Muscle of arm (tissue), 12 donors: ENCODE data around the gene PEX19. TPM values are rescaled to one million over a fixed set of nuclear protein-coding genes. Genes with fewer than 3 reads are reported as not detected.

ENCODE experiments used
- DNase-seq: peaks from one replicate; pipeline ENCODE4 v3.0.0-alpha.2; 2013
- polyA plus RNA-seq, 12 donors: library from polyadenylated mRNA; unstranded; fragments of 120-200 nt; gene quantifications; one replicate each; pipeline ENCODE4 v1.2.1, GENCODE V29; 2013; ENCODE audit not compliant: insufficient read length in 12 of 12

The PEX19 gene
- polyA plus RNA-seq, 12 donors, result 37.5 to 77.2 (median 46.6) TPM; not detected in 1

DNA sequence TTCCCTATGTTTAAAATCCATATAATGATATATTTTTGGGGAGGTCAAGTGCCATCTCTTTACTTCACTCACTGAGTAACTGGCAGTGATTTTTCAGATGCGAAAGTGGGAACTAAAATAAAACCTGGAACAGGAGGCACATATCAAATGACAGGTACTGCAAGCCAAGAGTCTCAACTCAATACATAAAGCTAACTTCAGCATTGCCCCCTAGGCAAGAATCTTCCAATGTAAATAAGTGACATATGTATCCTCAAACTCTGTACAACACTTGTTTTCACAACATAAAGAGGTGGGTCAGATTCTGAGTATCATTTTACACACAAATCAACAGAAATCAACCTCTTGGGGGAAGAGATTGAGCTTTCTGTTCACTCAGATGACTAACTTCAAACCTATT is 40.7 kb downstream of the PEX19 start:
- no peak for DNase-seq

GRCh38 chr1:160243767-160244166 is 41.2 kb downstream of the PEX19 start:
- DNase-seq, result no peak

DNA sequence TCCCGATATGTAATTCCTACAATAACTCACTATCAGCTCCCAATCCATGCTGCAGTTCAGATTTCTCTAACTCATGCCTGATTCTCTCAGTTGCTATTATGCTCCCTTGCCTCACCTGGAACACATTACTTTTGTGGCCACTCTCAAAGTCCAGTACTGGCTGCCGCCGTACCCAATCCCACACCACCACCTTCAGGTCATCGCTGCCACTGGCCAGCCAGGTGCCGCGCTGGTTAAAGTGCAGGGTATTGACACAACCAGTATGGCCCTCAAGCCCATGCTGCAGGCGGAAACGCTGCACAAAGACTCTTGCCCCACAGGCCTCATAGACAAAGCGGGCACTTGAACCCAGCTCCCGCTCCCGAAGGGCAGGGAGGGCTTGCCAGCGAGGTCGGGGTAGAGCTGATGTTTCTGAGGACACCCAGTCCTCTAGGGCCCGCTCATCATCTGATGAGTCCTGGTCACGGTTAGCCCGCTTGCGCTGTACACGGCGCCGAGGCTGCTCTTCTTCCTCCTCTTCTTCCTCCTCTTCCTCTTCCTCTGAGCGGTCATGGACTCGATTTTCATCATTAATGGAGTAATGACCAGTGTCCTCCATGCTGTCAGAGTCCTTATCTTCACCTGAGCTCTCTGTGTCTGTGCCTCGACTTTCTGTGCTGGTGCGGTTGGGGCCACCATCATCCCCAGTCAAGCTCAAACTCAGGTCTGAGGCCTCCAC is 45.2 kb downstream of the PEX19 start:
- no peak for DNase-seq

- no peak for DNase-seq
These were observed 46.5 kb downstream of the PEX19 start for GRCh38 chr1:160238408-160238807.

- no peak for DNase-seq
These were observed 47.4 kb downstream of the PEX19 start for GRCh38 chr1:160237558-160237957.

DNA sequence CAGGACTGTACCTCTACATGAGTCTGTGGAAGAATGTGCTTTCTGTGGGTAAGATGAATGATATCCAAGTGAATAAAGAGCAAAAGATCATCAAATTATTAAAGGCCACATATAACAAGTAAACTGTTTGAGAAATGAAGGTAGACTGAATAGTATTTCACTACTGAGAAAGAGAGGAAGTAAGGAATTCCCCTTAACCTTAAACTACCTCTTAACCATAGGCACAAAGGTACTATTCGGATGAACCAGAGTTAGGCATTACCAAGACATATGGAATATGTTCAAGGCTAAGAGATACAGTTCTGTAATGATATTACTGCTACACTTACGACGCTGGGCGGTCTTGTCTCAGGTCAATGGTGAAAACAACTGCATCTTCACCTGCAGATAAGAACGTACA is 48.1 kb downstream of the PEX19 start:
- DNase-seq, result no peak

- DNase-seq, result no peak
These were observed 52.0 kb downstream of the PEX19 start for GRCh38 chr1:160232911-160233310.

DNA sequence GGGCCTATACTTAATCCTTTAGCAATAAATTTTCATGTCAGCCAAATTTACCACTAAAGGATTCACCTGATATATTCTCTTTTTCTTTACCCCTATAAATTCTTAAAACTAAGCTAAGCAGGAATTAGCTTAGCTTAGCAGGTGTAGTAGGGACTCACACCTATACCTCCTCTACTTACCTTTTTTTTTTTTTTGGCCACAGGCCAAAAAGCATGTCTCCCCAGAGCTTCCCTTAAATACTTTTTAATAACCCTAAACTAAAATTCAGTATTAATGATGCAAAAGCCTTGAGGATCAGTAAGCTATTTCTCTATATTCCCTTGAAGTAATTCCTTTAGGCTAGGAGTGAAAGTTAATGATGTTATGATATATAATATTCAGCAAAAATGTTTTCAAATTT is 56.5 kb downstream of the PEX19 start:
- DNase-seq, result no peak

- no peak for DNase-seq
These were observed 57.4 kb downstream of the PEX19 start for GRCh38 chr1:160227561-160227960.

DNA sequence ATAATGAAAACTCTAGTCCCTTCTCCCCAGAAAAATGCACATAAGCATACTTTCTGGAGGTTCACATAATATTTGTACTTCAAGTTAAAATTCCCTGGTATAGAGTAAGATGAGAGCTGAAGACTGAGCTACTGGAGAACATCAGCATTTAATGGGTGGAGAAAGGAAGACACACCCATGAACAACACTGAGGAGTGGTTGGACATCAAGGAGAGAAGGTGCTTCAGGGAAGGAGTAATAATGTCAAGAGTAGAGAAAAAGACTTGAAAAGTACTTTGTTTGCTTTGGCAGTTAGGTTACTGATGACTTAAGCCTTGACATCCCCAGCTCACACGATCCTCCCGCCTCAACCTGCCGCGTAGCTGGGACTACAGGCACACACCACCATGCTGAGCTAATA is 57.9 kb downstream of the PEX19 start:
- no peak for DNase-seq

Other genes with a start within 250 kb of the PEX19 start
- 1 to 10 TPM in 1 of 12 donors, under 1 TPM in 9, not detected in 2; 0.28 to 1.7 (median 0.58) TPM for gene KCNJ10, start 215.0 kb downstream of the PEX19 start, polyA plus RNA-seq
- under 1 TPM in 10 of 12 donors, not detected in 2; 0.04 to 0.22 (median 0.07) TPM for gene KCNJ9, start 203.6 kb downstream of the PEX19 start, polyA plus RNA-seq
- 10 to 100 TPM in 11 of 12 donors, not detected in 1; 11.1 to 26.7 (median 18.3) TPM for gene IGSF8, start 186.5 kb downstream of the PEX19 start, polyA plus RNA-seq
- 100 to 1,000 TPM in 3 of 12 donors, 10 to 100 TPM in 8, not detected in 1; 39.9 to 116 (median 88.9) TPM for gene ATP1A2, start 169.4 kb downstream of the PEX19 start, polyA plus RNA-seq
- 1 to 10 TPM in 9 of 12 donors, under 1 TPM in 1, not detected in 2; 0.87 to 6.0 (median 3.1) TPM for gene ATP1A4, start 133.5 kb downstream of the PEX19 start, polyA plus RNA-seq
- 1,000 to 10,000 TPM in 5 of 12 donors, 100 to 1,000 TPM in 7; 212 to 1,621 (median 785) TPM for gene CASQ1, start 94.6 kb downstream of the PEX19 start, polyA plus RNA-seq
- 100 to 1,000 TPM in 11 of 12 donors, not detected in 1; 119 to 154 (median 137) TPM for gene PEA15, start 79.7 kb downstream of the PEX19 start, polyA plus RNA-seq
- 100 to 1,000 TPM in 8 of 12 donors, 10 to 100 TPM in 4; 83.3 to 362 (median 117) TPM for gene DCAF8, start 22.6 kb downstream of the PEX19 start, polyA plus RNA-seq
- gene COPA, start 58.1 kb upstream of the PEX19 start, polyA plus RNA-seq, result 100 to 1,000 TPM in 11 of 12 donors, not detected in 1; 111 to 183 (median 134) TPM
- gene NCSTN, start 58.2 kb upstream of the PEX19 start, polyA plus RNA-seq, result 100 to 1,000 TPM in 8 of 12 donors, 10 to 100 TPM in 3, not detected in 1; 95.1 to 123 (median 105) TPM
- gene NHLH1, start 81.9 kb upstream of the PEX19 start, polyA plus RNA-seq, result under 1 TPM in 10 of 12 donors, not detected in 2; 0.21 to 0.65 (median 0.42) TPM
- gene VANGL2, start 115.4 kb upstream of the PEX19 start, polyA plus RNA-seq, result 10 to 100 TPM in 8 of 12 donors, 1 to 10 TPM in 3, not detected in 1; 7.2 to 39.3 (median 10.8) TPM
- gene SLAMF6, start 238.1 kb upstream of the PEX19 start, polyA plus RNA-seq, result under 1 TPM in 9 of 12 donors, not detected in 3; 0.11 to 0.97 (median 0.27) TPM